Measurements from ENCODE around the gene TMEM143. TPM values are rescaled to one million over a fixed set of nuclear protein-coding genes. Genes with fewer than 3 reads are reported as not detected.
A peak's percentile ranks its signal among the peaks of the same experiment; 100 is the strongest.

TMEM143 gene
- total RNA-seq, 3 donors from 2014 or later (not counting 1 experiment from before 2014, with no cell fraction given): 10.2 to 12.3 (median 11.1) TPM

DNA sequence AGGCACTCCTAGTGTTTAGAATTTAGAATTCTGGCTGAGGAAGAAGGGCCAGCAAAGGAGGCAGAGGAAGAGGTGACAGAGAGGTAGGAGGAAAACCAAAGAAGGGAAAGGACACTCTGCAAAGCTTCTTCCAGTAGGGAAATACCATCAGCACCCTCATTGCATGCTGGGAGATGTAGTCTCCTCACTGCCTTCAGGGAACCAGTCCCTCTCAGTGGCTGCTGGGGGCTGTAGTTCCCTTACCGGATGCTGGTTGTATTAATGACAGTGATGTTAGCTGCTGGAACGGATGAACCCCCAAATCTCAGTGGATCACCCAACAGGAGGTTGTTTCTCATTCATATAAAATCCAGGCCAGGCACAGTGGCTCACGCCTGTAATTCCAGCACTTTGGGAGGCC, 39.9 kb upstream of the TMEM143 start:
- no peaks in the 10 kb centered on the region for H3K36me3 Mint-ChIP-seq
- H3K27me3 ChIP-seq (ENCODE audit: control insufficient read depth, insufficient read depth, low read length): peaks cover 3% of the 10 kb centered on the region
- WGBS (ENCODE audit: insufficient coverage): 37% methylated on average over 3 of the region's 3 CpGs
- ATAC-seq: peak; percentile 75 to 81 (median 78)
- H3K27ac ChIP-seq (ENCODE audit: low read length): no peak overlapping the region
- H3K27me3 Mint-ChIP-seq (ENCODE audit: low read depth in 2 of 2): peaks cover 14 to 22% of the 10 kb centered on the region in 2 donors
- H3K27ac Mint-ChIP-seq: peak overlapping the region in 1 of 2 donors; percentile 49
- H3K9me3 ChIP-seq (ENCODE audit: control insufficient read depth, insufficient read depth, low read length): no peaks in the 10 kb centered on the region
- no peak overlapping the region for H3K4me3 ChIP-seq (ENCODE audit: low read length)
- peak overlapping the region; percentile 7 for H3K4me3 Mint-ChIP-seq
- no peaks in the 10 kb centered on the region for H3K36me3 ChIP-seq (ENCODE audit: control insufficient read depth, insufficient read depth, low read length)
- H3K4me1 Mint-ChIP-seq: peaks cover 33 to 36% of the 10 kb centered on the region in 2 donors
- no peak for TF ChIP-seq CTCF (IDR thresholded peaks at IDR 0.05)
- intact Hi-C loops (cut with micrococcal nuclease): loop anchor here (1.0 to 2.0 kb wide), 2 partner anchors 15 to 39 kb away; partner anchors contain the start of gene SYNGR4
- H3K9me3 Mint-ChIP-seq: peaks cover 0 to 3% of the 10 kb centered on the region in 2 donors
- H3K4me1 ChIP-seq (ENCODE audit: control insufficient read depth, insufficient read depth, low read length): peaks cover 30% of the 10 kb centered on the region
- peak in 1 of 2 donors; percentile 77 for DNase-seq

DNA sequence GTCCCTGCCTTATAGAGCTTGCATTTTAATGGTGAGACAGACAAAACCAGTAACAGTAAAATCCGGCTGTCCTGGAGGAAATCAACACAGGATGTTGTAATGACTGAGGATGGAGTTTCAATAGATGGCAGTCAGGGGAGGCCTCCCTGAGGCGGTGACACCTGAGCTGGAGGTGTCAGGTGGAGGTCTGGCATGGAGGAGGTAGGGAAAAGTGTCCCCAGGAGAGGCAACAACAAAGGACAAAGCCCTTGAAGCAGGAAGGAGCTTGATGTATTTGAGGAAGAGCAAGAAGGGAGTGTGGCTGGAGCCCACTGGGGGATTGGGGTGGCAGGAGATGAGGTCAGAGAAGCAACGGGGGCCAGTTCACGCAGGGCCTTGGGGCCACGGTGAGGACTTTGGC, 37.5 kb upstream of the TMEM143 start:
- Histone ChIP-seq H3K4me1 (ENCODE audit: control insufficient read depth, insufficient read depth, low read length) (peaks cover 41% of the 10 kb centered on the region), H3K36me3 (ENCODE audit: control insufficient read depth, insufficient read depth, low read length) (no peaks in the 10 kb centered on the region), H3K27ac (ENCODE audit: low read length) (no peak overlapping the region), H3K9me3 (ENCODE audit: control insufficient read depth, insufficient read depth, low read length) (no peaks in the 10 kb centered on the region), H3K4me3 (ENCODE audit: low read length) (no peak overlapping the region), H3K27me3 (ENCODE audit: control insufficient read depth, insufficient read depth, low read length) (peaks cover 7% of the 10 kb centered on the region)
- no peak for ATAC-seq
- no peak for TF ChIP-seq CTCF (IDR thresholded peaks at IDR 0.05)
- peaks cover 13 to 22% of the 10 kb centered on the region in 2 donors for H3K27me3 Mint-ChIP-seq (ENCODE audit: low read depth in 2 of 2)
- intact Hi-C loops (cut with micrococcal nuclease): no loop called here
- peaks cover 0 to 3% of the 10 kb centered on the region in 2 donors for H3K9me3 Mint-ChIP-seq
- no peak for DNase-seq
- 84% methylated on average over 5 of the region's 5 CpGs for WGBS (ENCODE audit: insufficient coverage)
- peaks cover 47 to 48% of the 10 kb centered on the region in 2 donors for H3K4me1 Mint-ChIP-seq
- H3K36me3 Mint-ChIP-seq: no peaks in the 10 kb centered on the region
- H3K27ac Mint-ChIP-seq: peak overlapping the region in 1 of 2 donors; percentile 8
- H3K4me3 Mint-ChIP-seq: peak overlapping the region; percentile 26

DNA sequence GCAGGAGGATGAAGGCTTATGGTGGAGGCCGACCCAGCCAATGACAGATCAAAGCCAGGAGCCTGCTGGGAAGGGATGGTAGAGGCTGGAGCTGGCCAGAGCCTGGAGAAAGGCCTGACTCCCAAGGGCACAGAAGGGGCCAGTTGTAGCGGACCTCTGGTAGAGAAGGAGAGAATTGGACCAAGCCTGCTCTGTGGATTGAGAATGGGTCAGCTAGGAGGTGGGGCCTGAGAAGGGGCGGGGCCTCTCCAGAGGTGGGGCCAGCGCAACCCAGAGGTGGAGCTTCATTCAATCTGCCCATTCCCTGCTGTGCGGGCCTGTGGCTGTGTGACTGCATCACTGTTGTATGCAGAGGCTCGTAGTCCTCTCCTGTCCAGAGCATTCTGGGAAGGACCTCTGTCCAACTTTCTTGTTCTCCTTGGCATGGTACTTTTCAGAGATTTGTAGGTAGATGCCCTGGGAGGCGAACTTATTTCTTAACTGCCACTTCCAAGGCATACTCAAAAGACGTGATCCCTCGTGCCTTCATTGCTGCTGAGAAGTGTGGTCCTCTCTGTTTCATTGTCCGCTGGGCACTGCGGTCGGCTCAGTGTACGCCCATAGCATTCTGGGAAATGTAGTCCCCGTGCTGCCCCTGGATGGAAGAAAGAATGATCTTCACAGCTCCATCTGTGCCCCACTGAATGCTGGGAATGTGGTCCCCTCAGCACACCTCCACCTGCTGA, 36.4 kb upstream of the TMEM143 start:
- H3K36me3 ChIP-seq (ENCODE audit: control insufficient read depth, insufficient read depth, low read length): no peaks in the 10 kb centered on the region
- peaks cover 48% of the 10 kb centered on the region for H3K4me1 ChIP-seq (ENCODE audit: control insufficient read depth, insufficient read depth, low read length)
- peaks cover 0 to 3% of the 10 kb centered on the region in 2 donors for H3K9me3 Mint-ChIP-seq
- WGBS (ENCODE audit: insufficient coverage): 56% methylated on average over 14 of the region's 14 CpGs
- intact Hi-C loops (cut with micrococcal nuclease): no loop called here
- no peak overlapping the region for H3K27ac ChIP-seq (ENCODE audit: low read length)
- peak overlapping the region; percentile 6 for H3K4me3 Mint-ChIP-seq
- peaks cover 18% of the 10 kb centered on the region for H3K27me3 ChIP-seq (ENCODE audit: control insufficient read depth, insufficient read depth, low read length)
- H3K36me3 Mint-ChIP-seq: no peaks in the 10 kb centered on the region
- H3K9me3 ChIP-seq (ENCODE audit: control insufficient read depth, insufficient read depth, low read length): no peaks in the 10 kb centered on the region
- DNase-seq (peak; percentile 35 to 65), ATAC-seq (peak in 2 of 3 donors; percentile 18 to 27)
- H3K27me3 Mint-ChIP-seq (ENCODE audit: low read depth in 2 of 2): peaks cover 12 to 21% of the 10 kb centered on the region in 2 donors
- TF ChIP-seq CTCF (IDR thresholded peaks at IDR 0.05): no peak
- peaks cover 48 to 56% of the 10 kb centered on the region in 2 donors for H3K4me1 Mint-ChIP-seq
- no peak overlapping the region for H3K4me3 ChIP-seq (ENCODE audit: low read length)
- peak overlapping the region in 1 of 2 donors; percentile 21 for H3K27ac Mint-ChIP-seq
